WTC11 (cell line): ENCODE measurements around the gene GATB.

ENCODE experiments used
- ATF6 ChIP-seq: sonication (generic); formaldehyde crosslinking; IDR thresholded peaks from 2 replicates; pipeline ENCODE4 v1.8.1; 2023; ENCODE audit warnings: mild to moderate bottlenecking, missing genetic modification reagents
- CREB1 ChIP-seq: sonication (generic); formaldehyde crosslinking; IDR thresholded peaks from 2 replicates; pipeline ENCODE4 v1.8.0; 2023; ENCODE audit warnings: mild to moderate bottlenecking, missing genetic modification reagents
- CTCF ChIP-seq: fragments of 200-600 bp; IDR thresholded peaks from 2 replicates; pipeline ENCODE4 v1.8.0; 2022; ENCODE audit warnings: antibody characterized with exemption
- GTF2I ChIP-seq: fragments of 250-450 bp; sonication (Bioruptor Pico); conservative IDR thresholded peaks from 2 replicates; pipeline ENCODE4 v1.4.0; 2021; ENCODE audit warnings: mild to moderate bottlenecking
- MAX ChIP-seq: sonication (generic); formaldehyde crosslinking; IDR thresholded peaks from 2 replicates; pipeline ENCODE4 v1.8.0; 2022; ENCODE audit warnings: mild to moderate bottlenecking, missing genetic modification reagents
- NFYB ChIP-seq: sonication (generic); formaldehyde crosslinking; conservative IDR thresholded peaks from 2 replicates; pipeline ENCODE4 v1.8.0; 2022; ENCODE audit warnings: low read depth, missing genetic modification reagents
- NR2C2 ChIP-seq: sonication (generic); formaldehyde crosslinking; IDR thresholded peaks from 2 replicates; pipeline ENCODE4 v1.8.0; 2022; ENCODE audit warnings: mild to moderate bottlenecking, missing genetic modification reagents
- USF2 ChIP-seq: sonication (generic); formaldehyde crosslinking; IDR thresholded peaks from 2 replicates; pipeline ENCODE4 v1.8.1; 2023; ENCODE audit warnings: mild to moderate bottlenecking, missing genetic modification reagents, moderate library complexity
- ZNF138 ChIP-seq: sonication (generic); formaldehyde crosslinking; conservative IDR thresholded peaks from 2 replicates; pipeline ENCODE4 v1.8.1; 2022; ENCODE audit warnings: mild to moderate bottlenecking, moderate library complexity, missing genetic modification reagents
- ZNF416 ChIP-seq: fragments of 250-450 bp; sonication (Bioruptor Pico); IDR thresholded peaks from 2 replicates; pipeline ENCODE4 v1.9.0; 2021; ENCODE audit warnings: mild to moderate bottlenecking, inconsistent platforms
- TF ChIP-seq, protein P1 (sequence below): sonication (generic); formaldehyde crosslinking; IDR thresholded peaks from 2 replicates; pipeline ENCODE4 v1.8.1; 2022; ENCODE audit warnings: low read depth, mild to moderate bottlenecking, moderate library complexity, missing genetic modification reagents, borderline replicate concordance

DNA sequence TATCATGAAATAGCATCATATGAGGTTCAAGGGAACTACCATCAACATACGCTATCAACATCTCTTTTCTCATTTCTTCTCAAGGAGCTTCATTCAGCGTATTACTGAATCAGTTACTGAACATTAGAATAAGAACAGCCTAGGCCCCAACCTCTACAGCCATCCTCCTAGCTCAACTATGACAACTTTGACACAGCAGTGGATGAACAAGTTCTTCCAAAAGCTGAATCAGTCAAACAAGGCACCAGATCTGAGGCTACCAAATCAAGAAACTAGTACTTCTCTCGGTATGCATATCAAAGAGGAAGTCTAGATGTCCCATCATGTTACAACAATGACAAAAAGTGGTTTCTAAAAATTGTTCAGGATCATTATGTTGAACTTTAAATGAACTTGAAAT lies 57.4 kb downstream of the GATB start:
- no peak for TF ChIP-seq GTF2I (CRISPR knock-in tag)
- no peak for TF ChIP-seq ZNF138
- TF ChIP-seq NFYB (CRISPR knock-in tag): no peak
- no peak for TF ChIP-seq CTCF
- TF ChIP-seq MAX (CRISPR knock-in tag): no peak
- no peak for TF ChIP-seq ATF6 (CRISPR knock-in tag)
- no peak for TF ChIP-seq ZNF416 (CRISPR knock-in tag)
- TF ChIP-seq USF2 (CRISPR knock-in tag): no peak
- no peak for TF ChIP-seq NR2C2 (CRISPR knock-in tag)
- TF ChIP-seq, protein P1, sequence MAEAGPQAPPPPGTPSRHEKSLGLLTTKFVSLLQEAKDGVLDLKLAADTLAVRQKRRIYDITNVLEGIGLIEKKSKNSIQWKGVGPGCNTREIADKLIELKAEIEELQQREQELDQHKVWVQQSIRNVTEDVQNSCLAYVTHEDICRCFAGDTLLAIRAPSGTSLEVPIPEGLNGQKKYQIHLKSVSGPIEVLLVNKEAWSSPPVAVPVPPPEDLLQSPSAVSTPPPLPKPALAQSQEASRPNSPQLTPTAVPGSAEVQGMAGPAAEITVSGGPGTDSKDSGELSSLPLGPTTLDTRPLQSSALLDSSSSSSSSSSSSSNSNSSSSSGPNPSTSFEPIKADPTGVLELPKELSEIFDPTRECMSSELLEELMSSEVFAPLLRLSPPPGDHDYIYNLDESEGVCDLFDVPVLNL: no peak
- TF ChIP-seq CREB1 (CRISPR knock-in tag): no peak
